AG09309 (cell line): ENCODE data around the gene HSD3B7.

Source experiments
- DNase-seq: peaks from one replicate; pipeline ENCODE4 v3.0.0-alpha.2; 2010; ENCODE audit warnings: low read depth
- H3K4me3 ChIP-seq: 2 replicates; pipeline ENCODE4 v1.5.1; 2011; ENCODE audit warnings: mild to moderate bottlenecking, low read depth, low read length, moderate library complexity; ENCODE audit not compliant: control insufficient read depth
- TF ChIP-seq, protein P1 (sequence below): IDR thresholded peaks from 2 replicates; pipeline ENCODE4 v1.5.1; 2011; ENCODE audit warnings: mild to moderate bottlenecking, low read depth, low read length, inconsistent platforms; ENCODE audit not compliant: insufficient read depth, control insufficient read depth; ENCODE audit errors: missing control alignments

HSD3B7 gene

GRCh38 chr16:31022544-31023251 is 37.7 kb downstream of the HSD3B7 start:
- TF ChIP-seq, protein P1, sequence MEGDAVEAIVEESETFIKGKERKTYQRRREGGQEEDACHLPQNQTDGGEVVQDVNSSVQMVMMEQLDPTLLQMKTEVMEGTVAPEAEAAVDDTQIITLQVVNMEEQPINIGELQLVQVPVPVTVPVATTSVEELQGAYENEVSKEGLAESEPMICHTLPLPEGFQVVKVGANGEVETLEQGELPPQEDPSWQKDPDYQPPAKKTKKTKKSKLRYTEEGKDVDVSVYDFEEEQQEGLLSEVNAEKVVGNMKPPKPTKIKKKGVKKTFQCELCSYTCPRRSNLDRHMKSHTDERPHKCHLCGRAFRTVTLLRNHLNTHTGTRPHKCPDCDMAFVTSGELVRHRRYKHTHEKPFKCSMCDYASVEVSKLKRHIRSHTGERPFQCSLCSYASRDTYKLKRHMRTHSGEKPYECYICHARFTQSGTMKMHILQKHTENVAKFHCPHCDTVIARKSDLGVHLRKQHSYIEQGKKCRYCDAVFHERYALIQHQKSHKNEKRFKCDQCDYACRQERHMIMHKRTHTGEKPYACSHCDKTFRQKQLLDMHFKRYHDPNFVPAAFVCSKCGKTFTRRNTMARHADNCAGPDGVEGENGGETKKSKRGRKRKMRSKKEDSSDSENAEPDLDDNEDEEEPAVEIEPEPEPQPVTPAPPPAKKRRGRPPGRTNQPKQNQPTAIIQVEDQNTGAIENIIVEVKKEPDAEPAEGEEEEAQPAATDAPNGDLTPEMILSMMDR = no peak

DNA sequence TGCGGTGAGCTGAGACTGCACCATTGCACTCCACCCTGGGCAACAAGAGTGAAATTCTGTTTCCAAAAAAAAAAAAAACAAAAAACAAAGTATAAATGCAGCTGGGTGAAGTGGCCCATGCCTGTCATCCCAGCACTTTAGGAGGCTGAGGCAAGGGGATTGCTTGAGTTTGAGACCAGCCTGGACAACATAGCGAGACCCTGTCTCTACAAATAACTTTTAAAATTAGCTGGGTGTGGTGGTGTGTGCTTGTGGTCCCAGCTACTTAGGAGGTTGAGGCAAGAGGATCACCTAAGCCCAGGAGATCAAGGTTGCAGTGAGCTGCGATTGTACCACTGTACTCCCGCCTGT is 38.2 kb downstream of the HSD3B7 start:
- H3K4me3 ChIP-seq = no peak overlapping the region
- TF ChIP-seq, protein P1 = no peak
- no peak for DNase-seq

More at GRCh38 chr16:31022544-31023251, 37.7 kb downstream of the HSD3B7 start:
- DNase-seq = no peak
- H3K4me3 ChIP-seq = no peak overlapping the region

- DNase-seq = no peak
- TF ChIP-seq, protein P1 = no peak
- no peak overlapping the region for H3K4me3 ChIP-seq
Observed at GRCh38 chr16:31023627-31024226, 38.7 kb downstream of the HSD3B7 start.

GRCh38 chr16:31025339-31025738 is 40.3 kb downstream of the HSD3B7 start:
- DNase-seq = no peak
- TF ChIP-seq, protein P1 = no peak
- no peak overlapping the region for H3K4me3 ChIP-seq

GRCh38 chr16:31029272-31029671 is 44.3 kb downstream of the HSD3B7 start:
- TF ChIP-seq, protein P1 = no peak
- DNase-seq = no peak
- no peak overlapping the region for H3K4me3 ChIP-seq

- H3K4me3 ChIP-seq = no peak overlapping the region
- TF ChIP-seq, protein P1 = no peak
Observed at GRCh38 chr16:31031276-31031675, 46.3 kb downstream of the HSD3B7 start.

More at GRCh38 chr16:31031276-31031675, 46.3 kb downstream of the HSD3B7 start:
- no peak for DNase-seq
